SJSA1 (cell line): Measurements from ENCODE around the gene CHD9NB. TPM values are rescaled to one million over a fixed set of nuclear protein-coding genes. Genes with fewer than 3 reads are reported as not detected.

Experiments used
- DNase-seq, 2 experiments: peaks; one replicate each; pipeline ENCODE4 v3.0.0-alpha.2; 2015 to 2020; ENCODE audit warnings: low spot score in 2 of 2, low read depth in 1 of 2
- H3K27ac ChIP-seq: fragments of 250-450 bp; sonication (Bioruptor Pico); 2 replicates; pipeline ENCODE4 v1.5.1; 2020; ENCODE audit warnings: mild to moderate bottlenecking, moderate library complexity
- H3K27me3 ChIP-seq: fragments of 250-450 bp; sonication (Bioruptor Pico); replicated peaks from 2 replicates; pipeline ENCODE4 v1.5.1; 2020; ENCODE audit warnings: mild to moderate bottlenecking, moderate library complexity
- H3K36me3 ChIP-seq: fragments of 250-450 bp; sonication (Bioruptor Pico); 2 replicates; pipeline ENCODE4 v1.5.1; 2020; ENCODE audit warnings: mild to moderate bottlenecking
- H3K4me1 ChIP-seq: fragments of 250-450 bp; sonication (Bioruptor Pico); replicated peaks from 2 replicates; pipeline ENCODE4 v1.6.1; 2021; ENCODE audit warnings: mild to moderate bottlenecking
- H3K4me3 ChIP-seq: fragments of 250-450 bp; sonication (Bioruptor Pico); 2 replicates; pipeline ENCODE4 v1.5.1; 2020; ENCODE audit warnings: mild to moderate bottlenecking
- H3K9me3 ChIP-seq: fragments of 250-450 bp; sonication (Bioruptor Pico); replicated peaks from 2 replicates; pipeline ENCODE4 v1.5.1; 2020; ENCODE audit warnings: mild to moderate bottlenecking
- total RNA-seq: library from RNA; depleted of rRNA; stranded (reverse); fragments of >200 nt; shearing (Covaris generic); gene quantifications from 2 replicates; pipeline ENCODE4 v1.2.3, GENCODE V29; 2014; rRNA removed

The CHD9NB gene
- total RNA-seq, 1 experiment from 2014 or later: 0.45 TPM

DNA sequence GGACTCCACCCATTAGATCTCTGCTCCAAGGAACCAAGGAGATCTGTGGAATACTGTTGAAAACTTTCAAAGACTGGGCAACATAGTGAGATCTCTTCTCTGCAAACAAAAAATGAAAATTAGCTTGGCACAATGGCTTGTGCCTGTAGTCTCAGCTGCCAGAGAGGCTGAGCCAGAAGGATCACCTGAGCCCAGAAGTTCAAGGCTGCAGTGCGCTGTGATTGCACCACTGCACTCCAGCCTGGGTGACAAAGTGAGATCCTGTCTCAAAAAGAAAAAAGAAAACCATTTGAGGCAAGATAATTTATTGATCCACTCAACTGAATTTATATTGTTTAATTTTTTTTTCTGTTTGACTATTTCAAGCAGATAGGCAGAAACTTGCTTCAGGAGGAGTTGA is 54.8 kb downstream of the CHD9NB start:
- no peak overlapping the region for H3K27ac ChIP-seq
- DNase-seq: no peak
- H3K27me3 ChIP-seq: no peaks in the 10 kb centered on the region
- no peaks in the 10 kb centered on the region for H3K36me3 ChIP-seq
- no peaks in the 10 kb centered on the region for H3K4me1 ChIP-seq
- H3K9me3 ChIP-seq: no peaks in the 10 kb centered on the region
- H3K4me3 ChIP-seq: no peak overlapping the region

DNA sequence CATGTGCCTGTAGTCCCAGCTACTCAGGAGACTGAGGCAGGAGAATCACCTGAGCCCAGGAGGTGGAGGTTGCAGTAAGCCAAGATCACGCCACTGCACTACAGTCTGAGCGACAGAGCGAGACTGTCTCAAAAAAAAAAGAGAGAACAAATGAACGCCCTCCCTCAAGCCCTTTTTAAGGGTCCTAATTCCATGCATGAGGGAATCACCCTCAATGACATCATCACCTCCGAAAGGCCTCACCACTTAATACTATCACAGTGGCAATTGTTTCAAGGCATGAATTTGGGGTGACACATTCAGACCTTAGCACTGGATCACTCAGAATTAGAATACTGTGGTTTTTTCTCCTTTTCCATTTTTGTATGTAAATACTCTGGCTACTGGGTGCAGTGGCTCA is 57.8 kb downstream of the CHD9NB start:
- no peak overlapping the region for H3K27ac ChIP-seq
- no peak for DNase-seq
- H3K9me3 ChIP-seq: no peaks in the 10 kb centered on the region
- no peak overlapping the region for H3K4me3 ChIP-seq
- no peaks in the 10 kb centered on the region for H3K36me3 ChIP-seq
- no peaks in the 10 kb centered on the region for H3K27me3 ChIP-seq
- no peaks in the 10 kb centered on the region for H3K4me1 ChIP-seq

DNA sequence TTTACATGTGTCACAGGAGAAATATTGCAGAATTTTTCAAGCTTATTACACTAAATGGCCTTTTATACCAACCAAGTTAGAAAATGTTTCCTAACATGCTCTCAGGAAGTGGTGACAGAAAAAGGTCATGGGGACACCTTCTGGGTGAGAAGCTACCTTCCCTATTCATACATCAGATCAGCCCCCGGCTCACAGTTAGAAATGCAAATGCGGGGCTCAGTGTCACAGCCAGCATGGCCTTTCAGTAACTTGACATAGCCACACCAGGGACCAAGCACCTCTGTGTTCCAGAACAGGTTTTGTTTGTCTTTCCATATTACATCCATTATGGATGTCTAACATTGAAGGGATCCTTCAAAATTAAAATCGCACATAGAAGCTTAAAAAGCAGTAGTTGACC is 59.5 kb downstream of the CHD9NB start:
- no peaks in the 10 kb centered on the region for H3K36me3 ChIP-seq
- no peaks in the 10 kb centered on the region for H3K4me1 ChIP-seq
- no peak for DNase-seq
- no peak overlapping the region for H3K4me3 ChIP-seq
- no peak overlapping the region for H3K27ac ChIP-seq
- no peaks in the 10 kb centered on the region for H3K27me3 ChIP-seq
- no peaks in the 10 kb centered on the region for H3K9me3 ChIP-seq

DNA sequence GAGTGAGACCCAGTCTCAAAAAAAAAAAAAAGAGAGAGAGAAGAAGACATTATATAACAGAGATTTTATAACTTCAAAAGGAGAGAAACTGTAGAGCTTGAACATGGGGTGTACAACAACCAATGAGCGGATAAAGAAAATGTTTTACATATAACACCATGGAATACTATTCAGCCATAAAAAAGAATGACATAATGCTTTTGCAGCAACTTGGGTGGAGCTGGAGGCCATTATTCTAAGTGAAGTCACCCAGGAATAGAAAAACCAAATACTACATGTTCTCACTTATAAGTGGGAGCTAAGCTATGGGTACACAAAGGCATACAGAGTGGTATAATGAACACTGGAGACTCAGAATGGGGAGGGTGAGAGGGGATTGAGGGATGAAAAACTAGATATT is 61.1 kb downstream of the CHD9NB start:
- Histone ChIP-seq H3K27ac (no peak overlapping the region), H3K36me3 (no peaks in the 10 kb centered on the region), H3K27me3 (no peaks in the 10 kb centered on the region), H3K4me1 (no peaks in the 10 kb centered on the region), H3K9me3 (no peaks in the 10 kb centered on the region), H3K4me3 (no peak overlapping the region)
- DNase-seq: no peak

Other genes with a start within 250 kb of the CHD9NB start
- 14.7 and 29.2 TPM in 2 replicates for gene CHD9, start 2.1 kb upstream of the CHD9NB start, total RNA-seq